ENCODE measurements around the gene KCNQ1.

Gene KCNQ1

GRCh38 chr11:2451916-2452315 is 7.1 kb downstream of the KCNQ1 start:
- ATAC-seq = no peak

More at GRCh38 chr11:2451916-2452315, 7.1 kb downstream of the KCNQ1 start:
- TF ChIP-seq PATZ1 (CRISPR knock-in tag; IDR thresholded peaks at IDR 0.05; ENCODE audit: borderline replicate concordance) (no peak), ARNTL (CRISPR knock-in tag; IDR thresholded peaks at IDR 0.05; ENCODE audit: borderline replicate concordance, low read depth) (no peak), OSR1 (CRISPR knock-in tag; IDR thresholded peaks at IDR 0.05) (no peak), ZC3H10 (CRISPR knock-in tag; IDR thresholded peaks at IDR 0.05) (no peak), CREB5 (CRISPR knock-in tag; IDR thresholded peaks at IDR 0.05; ENCODE audit: low read depth) (no peak), ZNF565 (CRISPR knock-in tag; conservative IDR thresholded peaks at IDR 0.05; ENCODE audit: low read depth) (no peak), TSHZ2 (CRISPR knock-in tag; IDR thresholded peaks at IDR 0.05) (no peak), GLIS3 (CRISPR knock-in tag; IDR thresholded peaks at IDR 0.05) (no peak), ZFP30 (CRISPR knock-in tag; IDR thresholded peaks at IDR 0.05) (no peak), ZFP3 (CRISPR knock-in tag; IDR thresholded peaks at IDR 0.05) (no peak), POU6F1 (CRISPR knock-in tag; IDR thresholded peaks at IDR 0.05; ENCODE audit: borderline replicate concordance, low read depth) (no peak), RARB (CRISPR knock-in tag; IDR thresholded peaks at IDR 0.05) (no peak), CSRNP3 (CRISPR knock-in tag; IDR thresholded peaks at IDR 0.05) (no peak), TCF4 (CRISPR knock-in tag; IDR thresholded peaks at IDR 0.05; ENCODE audit: borderline replicate concordance) (no peak), ESRRG (CRISPR knock-in tag; IDR thresholded peaks at IDR 0.05) (no peak), CSDC2 (CRISPR knock-in tag; IDR thresholded peaks at IDR 0.05) (no peak), ISL1 (CRISPR knock-in tag; IDR thresholded peaks at IDR 0.05) (no peak), PPARA (CRISPR knock-in tag; IDR thresholded peaks at IDR 0.05; ENCODE audit: borderline replicate concordance) (no peak), TOX (CRISPR knock-in tag; IDR thresholded peaks at IDR 0.05; ENCODE audit: borderline replicate concordance) (no peak)

Data from SK-N-SH treated with all-trans-retinoic acid at 6 μM for 48 hours (cell line).